SKM-1 (cell line): ENCODE data around the gene HNRNPM.
"Not testable (repeated sequence)": the region's sequence is repeated elsewhere in the genome, so short reads cannot be mapped to it uniquely, and the experiment has no call there.

Experiments
- DNase-seq: peaks from one replicate; lab custom pipeline; 2025; ENCODE audit not compliant: unreplicated experiment; lab: John Stamatoyannopoulos, UW

The HNRNPM gene

GRCh38 chr19:8425331-8425730, 19.4 kb upstream of the HNRNPM start:
- not testable (repeated sequence) for DNase-seq

DNA sequence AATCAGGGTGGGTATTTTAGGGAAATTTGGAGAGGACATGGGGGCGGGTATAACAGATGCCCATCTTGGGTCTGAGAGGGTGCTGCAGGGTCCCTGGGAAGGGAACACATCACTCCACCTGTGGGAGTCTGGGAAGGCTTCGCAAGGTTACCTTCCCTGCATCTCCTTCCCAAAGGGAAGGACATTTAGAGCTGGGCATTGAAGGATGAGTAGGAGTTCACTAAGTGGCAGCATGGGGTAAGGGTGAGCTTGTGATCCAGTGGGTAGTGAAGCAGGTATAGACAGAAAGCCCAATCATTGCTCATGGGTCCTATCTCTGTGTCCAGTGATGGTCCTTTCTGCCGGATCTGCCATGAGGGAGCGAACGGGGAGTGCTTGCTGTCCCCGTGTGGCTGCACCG, 18.5 kb upstream of the HNRNPM start:
- DNase-seq, result no peak

- no peak for DNase-seq
These were observed 15.7 kb upstream of the HNRNPM start for GRCh38 chr19:8429044-8429443.

- no peak for DNase-seq
These were observed 14.9 kb upstream of the HNRNPM start for GRCh38 chr19:8429826-8430225.

- no peak for DNase-seq
These were observed 14.1 kb upstream of the HNRNPM start for GRCh38 chr19:8430650-8431049.

GRCh38 chr19:8438236-8438635, 6.5 kb upstream of the HNRNPM start:
- DNase-seq, result no peak

DNA sequence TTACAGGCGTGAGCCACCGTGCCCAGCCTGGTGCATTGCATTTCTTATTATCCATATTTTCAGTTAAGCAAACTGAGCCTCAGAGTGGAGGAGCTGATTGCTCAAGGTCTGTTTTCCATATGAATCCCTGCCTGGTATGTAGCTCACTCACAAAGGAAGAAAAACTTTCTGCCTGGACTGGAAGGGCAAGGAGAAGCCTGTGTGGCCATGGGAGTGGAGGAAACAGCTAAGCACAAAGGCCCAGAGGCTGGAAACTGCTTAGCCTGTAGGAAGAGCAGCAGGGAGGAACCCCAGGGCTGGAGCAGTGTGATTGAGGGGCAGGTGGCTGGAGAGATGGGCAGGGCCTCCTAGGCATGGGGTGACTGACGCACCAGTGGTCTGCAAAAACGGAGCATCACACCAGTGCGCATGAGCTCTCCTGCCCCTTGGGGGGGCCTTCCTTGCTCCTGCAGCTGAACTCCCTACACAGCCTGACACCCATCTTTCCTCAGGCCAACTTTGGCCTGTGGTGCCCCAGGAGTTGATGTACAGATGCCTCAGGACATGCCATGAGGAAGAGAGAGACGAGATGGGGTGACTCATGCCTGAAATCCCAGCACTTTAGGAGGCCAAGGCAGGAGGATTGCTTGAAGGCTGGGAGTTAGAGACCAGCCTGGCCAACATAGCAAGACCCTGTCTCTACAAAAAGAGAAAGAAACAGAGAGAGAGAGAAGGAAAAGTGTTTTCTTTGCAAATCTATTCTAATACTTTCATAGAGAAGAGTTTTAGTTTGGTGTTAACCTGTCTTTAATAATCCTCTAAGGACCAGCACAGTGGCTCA, 2.8 kb upstream of the HNRNPM start:
- DNase-seq, result no peak

- not testable (repeated sequence) for DNase-seq
These were observed 567 bp upstream of the HNRNPM start for GRCh38 chr19:8444140-8444676.

- DNase-seq, result no peak
These were observed 770 bp downstream of the HNRNPM start for GRCh38 chr19:8445488-8446001.

GRCh38 chr19:8446061-8446709, 1.4 kb downstream of the HNRNPM start:
- DNase-seq, result no peak

DNA sequence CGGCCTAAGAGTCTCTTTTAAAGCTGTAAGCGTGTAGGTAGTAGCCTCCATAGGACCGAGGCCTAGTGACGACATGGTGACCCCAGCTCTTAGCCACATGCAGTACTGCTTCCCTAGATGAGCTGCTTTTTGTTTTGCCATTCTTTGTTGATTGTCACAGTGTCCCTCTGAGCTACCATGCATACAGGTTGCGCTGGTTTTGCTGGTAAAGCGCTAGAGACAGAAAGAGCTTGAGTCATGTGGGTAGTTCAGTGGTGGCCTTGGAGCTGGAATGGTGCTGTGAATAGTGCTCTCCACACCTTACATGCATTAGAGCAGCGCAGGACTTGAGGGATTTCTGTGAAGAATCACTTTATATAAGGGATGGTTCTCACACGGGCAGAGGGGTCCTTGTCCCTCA, 5.1 kb downstream of the HNRNPM start:
- no peak for DNase-seq

- DNase-seq, result no peak
These were observed 6.6 kb downstream of the HNRNPM start for GRCh38 chr19:8451377-8451776.

GRCh38 chr19:8451885-8452284, 7.1 kb downstream of the HNRNPM start:
- no peak for DNase-seq

DNA sequence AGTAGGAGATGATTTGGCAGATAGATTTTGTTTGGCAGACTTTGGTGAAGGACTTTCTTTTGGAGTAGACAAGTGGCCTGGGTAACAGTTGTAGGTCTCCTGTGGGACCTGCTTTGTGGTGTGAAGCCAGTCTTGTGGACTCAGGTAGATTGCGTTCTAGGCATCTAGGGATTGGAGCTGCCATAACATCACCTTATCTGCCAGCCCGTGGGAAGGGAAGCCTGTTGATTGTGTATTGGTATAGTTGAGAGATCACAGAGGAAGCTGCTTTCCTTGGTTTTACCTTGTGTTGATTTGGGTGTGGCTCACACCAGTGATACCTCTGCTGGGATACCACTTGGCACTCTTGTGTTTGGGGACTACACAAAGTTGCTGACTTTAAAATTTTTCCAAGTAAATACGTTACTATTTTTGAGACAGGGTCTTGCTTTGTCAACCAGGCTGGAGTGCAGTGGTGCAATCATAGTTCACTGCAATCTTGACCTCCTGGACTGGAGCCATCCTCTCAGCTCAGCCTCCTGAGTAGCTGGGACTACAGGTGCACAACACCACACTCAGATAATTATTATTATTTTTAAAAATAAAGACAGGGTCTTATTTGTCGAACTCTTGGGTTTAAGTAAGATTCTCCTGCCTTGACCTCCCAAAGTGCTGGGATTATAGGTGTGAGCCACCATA, 7.8 kb downstream of the HNRNPM start:
- no peak for DNase-seq

GRCh38 chr19:8453616-8454015, 8.8 kb downstream of the HNRNPM start:
- DNase-seq, result no peak

DNA sequence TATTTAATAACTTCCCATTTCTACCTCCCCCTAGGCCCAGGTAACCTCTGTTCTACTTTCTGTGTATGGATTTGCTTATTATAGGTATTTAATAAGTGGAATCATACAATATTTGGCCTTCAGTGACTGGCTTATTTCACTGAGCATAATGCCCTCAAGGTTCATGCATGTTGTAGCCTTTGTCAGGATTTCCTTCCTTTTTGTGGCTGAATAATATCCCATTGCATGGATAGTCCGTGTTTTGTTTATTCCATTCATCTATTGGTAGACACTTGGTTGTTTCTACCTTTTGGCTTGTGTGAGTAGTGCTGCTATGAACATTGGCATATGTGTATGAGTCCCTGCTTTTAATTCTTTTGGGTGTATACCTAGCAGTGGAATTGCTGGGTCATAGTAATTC, 9.4 kb downstream of the HNRNPM start:
- DNase-seq, result no peak

DNA sequence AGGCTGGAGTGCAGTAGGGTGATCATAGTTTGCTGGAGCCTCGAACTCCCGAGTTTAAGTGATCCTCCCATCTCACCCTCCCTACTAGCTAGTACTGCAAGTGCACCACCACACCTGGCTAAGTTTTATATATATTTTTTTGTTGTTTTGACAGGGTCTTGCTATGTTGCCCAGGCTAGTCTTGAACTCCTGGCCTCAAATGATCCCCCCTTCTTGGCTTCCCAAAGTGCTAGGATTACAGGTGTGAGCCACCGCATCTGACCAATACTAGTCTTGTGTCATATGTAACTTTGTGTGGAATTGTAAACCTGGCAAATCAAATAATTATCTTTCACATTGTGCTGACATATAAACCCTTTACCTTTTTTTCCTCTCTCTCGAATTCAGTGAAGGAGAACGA, 10.2 kb downstream of the HNRNPM start:
- DNase-seq, result no peak

DNA sequence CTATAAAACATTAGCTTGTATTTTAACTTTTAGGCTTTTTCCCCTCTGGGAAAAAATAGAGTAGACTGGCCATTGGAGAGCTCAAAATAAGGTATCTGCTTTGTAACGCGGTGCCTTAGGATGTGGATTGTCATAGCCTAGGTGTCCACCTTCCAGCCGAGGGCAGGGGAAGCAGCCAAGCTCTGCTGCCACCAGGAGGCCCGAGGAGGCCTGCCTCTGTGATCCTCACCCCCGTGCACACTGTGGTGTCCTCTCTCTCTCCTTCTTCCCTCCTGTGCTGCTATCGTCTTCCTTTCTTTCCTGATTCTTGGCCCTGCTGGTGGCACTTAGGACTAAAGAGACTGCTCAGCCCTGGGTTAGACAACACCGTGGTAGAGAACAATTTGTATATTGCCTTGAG, 11.3 kb downstream of the HNRNPM start:
- DNase-seq, result no peak

DNA sequence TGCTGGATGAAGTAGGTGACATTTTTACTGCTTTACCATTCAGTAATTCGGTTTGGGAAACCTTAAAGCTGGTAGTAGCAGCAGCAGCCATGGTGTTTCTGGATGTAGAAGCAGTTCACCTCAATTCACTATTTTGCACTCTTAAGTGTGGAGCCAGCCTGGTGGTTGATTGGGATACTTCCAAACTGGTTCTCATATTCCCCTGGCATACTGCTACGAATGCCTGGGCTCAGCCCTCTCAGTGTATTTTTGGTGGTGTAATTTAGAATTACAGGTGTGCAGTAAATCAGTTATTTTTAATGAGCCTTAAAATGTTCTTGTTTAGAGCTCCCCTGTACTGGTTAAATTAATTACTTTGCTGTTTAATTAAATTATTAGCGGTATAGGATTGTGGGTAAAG, 12.4 kb downstream of the HNRNPM start:
- no peak for DNase-seq

DNA sequence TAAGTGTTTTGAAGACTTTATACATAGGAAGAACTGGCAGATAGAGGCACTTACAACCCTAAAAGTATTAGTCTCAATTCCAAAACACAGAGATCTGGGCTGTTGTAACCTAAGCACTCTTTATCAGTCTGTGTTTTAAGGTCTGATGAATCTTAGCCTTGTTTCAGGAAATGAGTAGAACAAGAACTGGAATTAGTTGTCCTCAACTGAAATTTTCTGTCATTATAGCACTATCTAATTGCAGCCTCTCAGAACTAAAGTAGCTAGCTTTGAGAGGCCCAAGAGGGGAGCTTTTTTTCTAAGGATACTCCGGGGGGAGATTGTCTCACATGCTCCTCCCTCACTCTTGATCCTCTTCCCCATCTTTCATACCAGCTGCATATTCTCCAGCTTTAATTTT, 13.1 kb downstream of the HNRNPM start:
- DNase-seq, result no peak

- DNase-seq, result no peak
These were observed 13.6 kb downstream of the HNRNPM start for GRCh38 chr19:8458380-8458779.

GRCh38 chr19:8459095-8459494, 14.3 kb downstream of the HNRNPM start:
- no peak for DNase-seq
